H1 (cell line): ENCODE measurements around the gene TMEM236. TPM values are rescaled to one million over a fixed set of nuclear protein-coding genes. Genes with fewer than 3 reads are reported as not detected.

Experiments
- CREB1 ChIP-seq: IDR thresholded peaks from 2 replicates; pipeline ENCODE4 v1.6.1; 2012; ENCODE audit warnings: inconsistent platforms
- polyA plus RNA-seq, 7 experiments: library from polyadenylated mRNA; depleted of rRNA in 3 of 7; stranded (reverse) in 5 of 7; unstranded in 2 of 7; fragments of >200 nt in 5 of 7; fragments of 200-250 nt in 2 of 7; gene quantifications; 1 replicate in 5 of 7; 2 replicates in 1 of 7; 4 replicates in 1 of 7; pipeline versions ENCODE4 v1.2.1 to v1.2.3, GENCODE V29; 2011 to 2013; ENCODE audit warnings: missing spikeins in 2 of 7, mixed read lengths in 2 of 7
- total RNA-seq: library from RNA; stranded (reverse); fragmentation: NEBNext Ultra II Directional; extraction: Animal tissue kit (Norgen Biotek cat#: 25700); gene quantifications from 2 replicates; pipeline ENCODE4 v1.2.1, GENCODE V29; 2021

The TMEM236 gene
- total and polyA plus RNA-seq, 2 of the 8 experiments (the other 6 are each of a cell fraction or from before 2014, with no cell fraction given) = 0.02 to 0.07 TPM

GRCh38 chr10:17708821-17709220, 43.2 kb upstream of the TMEM236 start (continued):
- no peak for TF ChIP-seq CREB1
